Mesodermal cell (in vitro differentiated cells): ENCODE results near the gene DGKG.
A peak's percentile ranks its signal among the peaks of the same experiment; 100 is the strongest.

Experiments
- H3K27ac ChIP-seq: 2 replicates; pipeline ENCODE4 v1.7.0; 2013; ENCODE audit warnings: mild to moderate bottlenecking, low read depth, low read length, moderate library complexity; ENCODE audit not compliant: severe bottlenecking
- H3K36me3 ChIP-seq: 2 replicates; pipeline ENCODE4 v1.7.1; 2013; ENCODE audit warnings: mild to moderate bottlenecking, low read length, moderate library complexity; ENCODE audit not compliant: control insufficient read depth, insufficient read depth
- H3K4me1 ChIP-seq: one replicate; pipeline ENCODE4 v1.7.1; 2013; ENCODE audit warnings: mild to moderate bottlenecking, low read length; ENCODE audit not compliant: insufficient read depth, control insufficient read depth, poor library complexity, severe bottlenecking
- H3K4me3 ChIP-seq: 2 replicates; pipeline ENCODE4 v1.7.0; 2013; ENCODE audit warnings: low read length, control low read depth, mild to moderate bottlenecking; ENCODE audit not compliant: insufficient read depth, poor library complexity, severe bottlenecking; ENCODE audit errors: extremely low read depth
- H3K9me3 ChIP-seq: 2 replicates; pipeline ENCODE4 v1.7.1; 2013; ENCODE audit warnings: mild to moderate bottlenecking, low read length, moderate library complexity; ENCODE audit not compliant: control insufficient read depth
- WGBS, 2 experiments: methylation state at CpG; one replicate each; pipeline ENCODE4 v1.1.5; 2013; ENCODE audit warnings: missing lambda C conversion rate in 2 of 2; ENCODE audit not compliant: insufficient coverage in 2 of 2; 5-methylcytosine and 5-hydroxymethylcytosine counted together

The DGKG gene

DNA sequence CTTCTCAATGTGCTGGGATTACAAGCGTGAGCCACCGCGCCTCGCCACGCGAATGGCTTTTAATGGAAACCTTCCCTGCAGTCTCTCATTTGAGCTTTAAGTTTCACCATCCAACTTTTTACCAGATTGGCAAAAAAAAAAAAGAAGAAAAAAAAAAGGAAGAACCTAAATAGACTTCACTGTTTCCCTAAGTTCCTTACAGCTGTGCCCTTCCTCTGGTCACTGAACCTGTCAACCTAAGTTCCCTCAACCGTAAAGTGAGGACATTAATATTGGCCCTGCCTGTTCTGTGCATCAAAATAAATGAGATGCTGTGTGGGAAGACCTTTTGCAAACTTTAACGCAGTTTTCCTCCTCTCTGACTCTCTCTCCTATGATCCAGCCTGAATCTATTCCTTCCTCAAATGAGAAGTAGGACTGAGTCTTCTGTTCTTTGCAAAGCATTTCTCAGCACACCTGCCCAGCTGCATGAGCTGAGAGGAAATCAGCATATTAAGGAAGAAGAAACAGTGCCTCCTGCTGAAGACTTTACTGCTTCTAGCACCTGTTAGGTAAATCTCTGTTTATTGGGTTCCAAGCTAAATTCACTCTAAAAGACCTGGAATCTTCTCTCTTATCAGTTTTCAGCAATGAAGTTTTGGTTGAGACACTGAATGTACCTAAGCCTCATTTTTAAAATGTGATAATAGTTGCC lies 153.6 kb downstream of the DGKG start:
- no peak overlapping the region for H3K27ac ChIP-seq
- 88 to 96% methylated on average over 5 to 7 of the region's 8 CpGs for WGBS, 2 experiments
- no peaks in the 10 kb centered on the region for H3K9me3 ChIP-seq
- H3K4me1 ChIP-seq: peaks cover 17% of the 10 kb centered on the region
- H3K36me3 ChIP-seq: no peaks in the 10 kb centered on the region
- no peak overlapping the region for H3K4me3 ChIP-seq

DNA sequence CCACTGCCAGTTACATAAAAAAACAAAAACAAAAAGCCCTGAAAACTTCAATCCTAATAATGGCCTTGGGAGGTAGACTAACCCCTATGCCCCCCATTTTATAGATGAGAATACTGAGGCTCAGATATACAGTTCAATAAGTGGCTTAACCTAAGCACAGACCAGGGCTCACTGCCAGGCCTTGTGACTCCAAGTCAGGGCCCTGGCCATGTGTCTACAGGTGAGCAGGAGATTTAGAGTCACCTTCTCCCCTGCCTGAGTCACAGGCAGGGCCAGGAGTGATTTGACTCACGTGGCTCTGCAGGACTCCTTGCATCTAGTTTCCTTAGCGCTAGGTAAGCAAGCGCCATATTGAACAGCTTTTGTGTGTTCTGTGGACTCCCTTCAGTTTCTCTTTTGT lies 154.5 kb downstream of the DGKG start:
- Histone ChIP-seq H3K9me3 (no peaks in the 10 kb centered on the region), H3K27ac (no peak overlapping the region), H3K4me1 (peaks cover 17% of the 10 kb centered on the region), H3K36me3 (no peaks in the 10 kb centered on the region), H3K4me3 (no peak overlapping the region)
- 88 to 95% methylated on average over 3 of the region's 3 CpGs for WGBS, 2 experiments

GRCh38 chr3:186200726-186201125 lies 161.3 kb downstream of the DGKG start:
- Histone ChIP-seq H3K4me1 (no peaks in the 10 kb centered on the region), H3K27ac (no peak overlapping the region), H3K9me3 (no peaks in the 10 kb centered on the region), H3K4me3 (no peak overlapping the region), H3K36me3 (no peaks in the 10 kb centered on the region)
- 92% methylated on average over 2 of the region's 4 CpGs; no CpG with 5 or more reads in 1 of the 2 experiments for WGBS, 2 experiments

DNA sequence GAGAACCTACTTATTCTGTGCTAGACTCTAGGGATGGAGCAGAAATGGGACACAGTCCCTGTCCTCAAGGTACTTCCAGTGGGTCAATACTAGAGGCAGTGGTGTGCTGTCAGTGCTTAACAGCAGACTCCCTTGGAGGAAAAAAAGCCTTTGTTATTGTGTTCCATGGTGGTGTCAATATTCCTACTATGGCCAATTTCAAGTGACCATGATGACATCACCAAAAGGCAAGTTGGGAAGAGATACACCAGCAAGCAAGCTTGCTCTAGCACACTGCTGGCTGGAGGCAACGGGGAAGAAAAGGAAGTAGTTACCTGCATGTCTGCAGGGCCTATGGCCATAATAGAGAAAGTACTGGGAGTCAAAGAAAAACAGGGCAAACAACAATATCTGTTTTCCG lies 163.6 kb downstream of the DGKG start:
- H3K4me1 ChIP-seq: no peaks in the 10 kb centered on the region
- 96% methylated on average over 2 of the region's 2 CpGs for WGBS, 2 experiments

DNA sequence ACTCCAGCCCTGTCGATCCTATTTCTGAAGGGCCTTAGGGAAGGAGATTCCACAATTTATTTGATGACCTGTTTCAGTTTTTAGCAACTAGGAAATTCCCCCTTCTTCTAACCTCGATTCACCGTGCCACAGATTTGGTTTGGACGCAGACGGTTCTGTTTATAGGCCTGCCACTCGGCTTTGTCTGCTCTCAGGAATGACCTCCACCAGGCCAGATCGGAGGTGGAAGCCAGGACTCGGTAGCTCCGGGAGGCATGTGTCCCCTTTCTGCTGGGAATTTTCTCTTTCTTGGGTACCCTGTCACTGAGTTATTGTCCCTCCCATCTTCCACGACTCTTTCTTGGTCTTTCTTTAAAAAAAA lies 167.6 kb downstream of the DGKG start:
- 2 to 5% methylated on average over 8 of the region's 10 CpGs for whole genome bisulfite sequencing, 2 experiments
- Histone ChIP-seq H3K9me3 (no peaks in the 10 kb centered on the region), H3K4me1 (no peaks in the 10 kb centered on the region), H3K36me3 (no peaks in the 10 kb centered on the region), H3K27ac (no peak overlapping the region), H3K4me3 (no peak overlapping the region)

More for the DNA sequence above, 163.6 kb downstream of the DGKG start:
- no peak overlapping the region for H3K4me3 ChIP-seq
- H3K9me3 ChIP-seq: no peaks in the 10 kb centered on the region
- H3K27ac ChIP-seq: no peak overlapping the region
- H3K36me3 ChIP-seq: no peaks in the 10 kb centered on the region

DNA sequence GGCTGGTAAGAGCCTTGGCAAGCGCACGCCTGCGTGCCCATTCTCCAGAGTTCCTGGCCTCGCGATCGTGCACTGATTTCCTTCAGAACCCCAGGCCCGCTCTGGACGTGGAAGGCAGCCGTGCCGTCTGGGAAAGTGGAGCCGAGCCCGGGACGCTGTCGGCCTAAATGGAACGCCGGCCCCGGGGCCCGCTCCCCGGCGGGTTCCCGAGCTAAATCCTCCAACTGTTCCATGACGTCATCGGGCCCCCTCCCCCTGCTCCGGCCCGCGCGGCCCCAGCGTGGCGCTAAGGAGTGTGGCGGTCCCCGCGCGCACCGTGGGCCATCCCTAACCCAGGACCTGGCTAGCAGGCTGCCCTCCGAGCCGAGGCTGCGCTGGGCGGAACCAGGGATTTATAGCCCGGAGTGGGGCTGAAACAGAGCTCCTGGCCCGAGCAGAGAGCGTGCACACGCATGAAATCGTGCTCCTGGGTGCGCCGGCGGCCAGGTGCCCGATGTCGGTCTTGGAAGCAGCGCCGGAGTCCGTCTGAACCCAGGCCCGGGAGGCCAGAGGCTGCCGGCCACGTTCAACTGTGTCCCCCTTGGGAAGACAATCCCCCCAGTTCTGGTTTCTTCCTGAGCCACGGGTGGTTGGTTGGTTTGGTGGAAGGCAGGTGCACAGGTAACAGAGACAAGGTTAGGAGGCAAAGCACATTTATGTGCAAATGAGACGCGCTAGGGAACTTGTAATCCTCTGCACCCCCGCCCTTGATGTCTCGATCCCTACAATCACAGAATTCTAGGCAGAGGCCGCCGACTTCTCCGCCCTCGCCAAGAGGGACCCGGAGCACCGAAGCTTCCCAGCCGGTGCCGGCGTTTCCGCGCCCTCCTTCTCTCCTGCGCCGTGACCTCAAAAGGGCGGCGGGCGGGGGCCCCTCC lies 168.2 kb downstream of the DGKG start:
- H3K36me3 ChIP-seq: no peaks in the 10 kb centered on the region
- no peaks in the 10 kb centered on the region for H3K9me3 ChIP-seq
- H3K27ac ChIP-seq: no peak overlapping the region
- peak overlapping the region; percentile 39 for H3K4me3 ChIP-seq
- 4 to 5% methylated on average over 53 to 56 of the region's 75 CpGs for WGBS, 2 experiments
- no peaks in the 10 kb centered on the region for H3K4me1 ChIP-seq

DNA sequence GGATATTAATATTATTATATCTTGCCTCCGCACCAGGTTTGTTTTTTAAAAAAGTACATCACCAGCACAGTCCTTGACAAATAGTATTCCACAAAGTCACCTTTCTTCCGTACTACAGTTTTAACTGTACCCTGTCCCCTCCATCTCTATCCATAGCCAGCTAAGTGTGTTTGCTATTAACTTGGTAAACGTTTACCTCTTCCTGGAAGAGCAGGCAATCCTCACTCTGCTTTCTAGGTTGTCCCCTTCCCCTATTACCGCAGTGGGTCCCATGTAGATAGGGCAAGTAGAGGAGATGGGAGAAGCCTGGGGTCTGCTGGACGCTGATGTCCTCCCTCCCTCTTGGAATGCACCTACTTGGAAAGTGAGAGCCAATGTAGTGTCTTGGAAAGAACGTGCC lies 169.2 kb downstream of the DGKG start:
- no peaks in the 10 kb centered on the region for H3K36me3 ChIP-seq
- no peak overlapping the region for H3K27ac ChIP-seq
- no peaks in the 10 kb centered on the region for H3K4me1 ChIP-seq
- H3K4me3 ChIP-seq: no peak overlapping the region
- H3K9me3 ChIP-seq: no peaks in the 10 kb centered on the region
- 54 to 88% methylated on average over 2 to 3 of the region's 6 CpGs for WGBS, 2 experiments

GRCh38 chr3:186189492-186189891 lies 172.5 kb downstream of the DGKG start:
- no peaks in the 10 kb centered on the region for H3K9me3 ChIP-seq
- no peak overlapping the region for H3K4me3 ChIP-seq
- 100% methylated on average over 1 to 2 of the region's 2 CpGs for WGBS, 2 experiments
- H3K36me3 ChIP-seq: no peaks in the 10 kb centered on the region
- H3K4me1 ChIP-seq: no peaks in the 10 kb centered on the region
- H3K27ac ChIP-seq: no peak overlapping the region

- 89 to 92% methylated on average over 11 of the region's 11 CpGs for WGBS, 2 experiments
- no peaks in the 10 kb centered on the region for H3K4me1 ChIP-seq
- no peak overlapping the region for H3K4me3 ChIP-seq
- no peaks in the 10 kb centered on the region for H3K9me3 ChIP-seq
- H3K36me3 ChIP-seq: no peaks in the 10 kb centered on the region
- H3K27ac ChIP-seq: no peak overlapping the region
These were observed 174.4 kb downstream of the DGKG start for GRCh38 chr3:186187401-186188275.

DNA sequence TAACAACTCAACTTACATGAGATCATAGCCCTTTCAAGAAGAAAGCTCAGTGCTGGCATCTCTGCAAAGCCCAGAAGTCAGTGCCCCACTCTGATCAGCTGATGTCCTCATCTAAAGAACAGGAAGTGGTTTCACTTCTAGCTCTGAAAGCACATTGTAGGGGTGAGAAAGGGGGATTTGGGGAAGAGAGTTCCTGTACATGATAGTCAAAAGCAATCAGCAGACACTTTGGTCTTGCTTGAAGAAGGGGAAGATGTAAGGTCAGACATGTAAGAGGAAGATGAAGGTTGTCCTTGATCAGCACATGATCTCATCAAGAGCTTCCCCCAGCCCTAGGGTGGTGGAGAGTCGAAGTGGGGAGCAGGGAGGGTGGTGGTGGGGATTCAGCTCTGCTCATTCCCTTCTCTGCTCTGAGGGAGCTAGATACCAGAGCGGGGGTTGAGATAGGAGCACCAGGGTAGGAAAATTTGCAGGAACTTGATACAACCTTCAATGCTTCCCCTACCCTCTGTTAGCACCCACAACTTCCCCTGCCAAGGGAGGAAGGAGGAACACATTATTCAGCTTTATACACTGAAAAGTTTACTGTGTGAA lies 176.7 kb downstream of the DGKG start:
- H3K4me1 ChIP-seq: no peaks in the 10 kb centered on the region
- no peak overlapping the region for H3K4me3 ChIP-seq
- no peak overlapping the region for H3K27ac ChIP-seq
- H3K9me3 ChIP-seq: no peaks in the 10 kb centered on the region
- H3K36me3 ChIP-seq: no peaks in the 10 kb centered on the region
- no CpG with 5 or more reads among the region's 2 CpGs for WGBS, 2 experiments
